ENCODE measurements around the gene RHOT2.
A peak's percentile ranks its signal among the peaks of the same experiment; 100 is the strongest.

Gene RHOT2

GRCh38 chr16:667780-668518, at the start of gene RHOT2:
Gene RHOT2 (plus strand): TSS chr16:668132. CDS start chr16:668200, 68 bp downstream.
- peak; percentile 99 for TF ChIP-seq CTCF (IDR thresholded peaks at IDR 0.05)

DNA sequence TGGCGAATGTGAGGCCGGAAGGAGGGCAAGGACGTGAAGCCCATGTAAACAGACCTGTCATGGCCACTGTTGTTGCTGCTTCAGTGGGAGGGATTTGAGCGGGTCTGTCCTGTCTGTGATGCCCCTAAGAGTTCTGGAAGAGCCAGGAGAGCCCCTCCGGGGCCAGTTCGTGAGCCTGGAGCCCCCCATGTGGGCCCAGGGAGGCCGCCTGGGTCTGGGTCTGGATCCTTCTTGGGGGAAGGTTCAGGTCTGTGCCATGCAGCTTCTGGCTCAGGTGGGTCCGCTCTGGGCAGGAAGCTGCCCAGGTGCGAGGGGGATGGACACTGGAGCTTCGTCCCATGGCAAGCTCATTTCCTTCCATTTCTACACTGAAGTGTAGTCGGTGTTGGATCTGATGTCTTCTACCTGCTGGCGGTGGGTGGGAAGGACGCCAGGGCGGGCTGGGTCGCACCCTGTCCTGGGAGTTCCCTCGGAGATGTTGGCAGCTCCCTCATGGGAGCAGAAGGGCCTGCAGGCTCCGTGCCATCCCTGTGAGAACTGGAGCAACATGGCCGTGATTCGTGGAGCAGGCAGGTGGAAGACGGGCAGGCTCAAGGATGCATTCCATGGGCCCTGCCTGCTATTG, 48.3 kb upstream of the RHOT2 start:
- no peak for TF ChIP-seq CTCF (IDR thresholded peaks at IDR 0.05)

DNA sequence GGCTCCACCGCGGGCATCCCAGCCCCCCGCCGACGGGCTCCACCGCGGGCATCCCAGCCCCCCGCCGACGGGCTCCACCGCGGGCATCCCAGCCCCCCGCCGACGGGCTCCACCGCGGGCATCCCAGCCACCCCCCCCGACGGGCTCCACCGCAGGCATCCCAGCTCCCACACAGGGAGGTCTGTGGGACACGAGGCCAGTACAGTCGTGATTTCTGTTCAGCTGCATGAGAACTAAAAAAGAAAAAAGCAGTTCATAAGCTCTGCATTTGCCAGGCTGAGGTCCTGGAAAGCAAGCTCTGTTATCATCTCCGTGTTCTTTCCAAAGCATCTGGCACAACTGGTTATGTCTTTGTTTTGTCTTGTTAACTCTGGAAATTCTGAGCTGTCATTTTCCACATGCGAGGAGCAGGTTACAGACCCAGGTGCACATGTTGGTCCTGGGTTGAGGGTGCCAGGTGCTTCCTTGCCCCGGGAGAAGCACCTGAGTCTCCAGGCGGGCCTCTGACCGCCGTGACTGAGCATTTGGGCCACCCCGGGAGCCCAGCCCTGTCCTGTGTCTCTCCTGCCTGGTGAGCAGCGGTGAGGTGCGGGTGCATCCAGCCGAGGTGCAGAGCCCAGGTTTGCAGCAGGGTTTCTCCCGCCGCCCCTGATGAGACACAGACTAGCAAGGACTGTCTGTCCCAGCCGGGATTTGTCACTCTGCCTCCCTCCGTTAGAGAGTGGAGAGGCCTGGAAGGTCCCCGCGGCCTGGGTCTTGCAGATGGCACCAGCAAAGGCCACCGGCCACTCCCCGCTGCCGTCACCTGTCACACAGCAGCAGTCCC, 47.0 kb upstream of the RHOT2 start:
- TF ChIP-seq CTCF (IDR thresholded peaks at IDR 0.05) = no peak

DNA sequence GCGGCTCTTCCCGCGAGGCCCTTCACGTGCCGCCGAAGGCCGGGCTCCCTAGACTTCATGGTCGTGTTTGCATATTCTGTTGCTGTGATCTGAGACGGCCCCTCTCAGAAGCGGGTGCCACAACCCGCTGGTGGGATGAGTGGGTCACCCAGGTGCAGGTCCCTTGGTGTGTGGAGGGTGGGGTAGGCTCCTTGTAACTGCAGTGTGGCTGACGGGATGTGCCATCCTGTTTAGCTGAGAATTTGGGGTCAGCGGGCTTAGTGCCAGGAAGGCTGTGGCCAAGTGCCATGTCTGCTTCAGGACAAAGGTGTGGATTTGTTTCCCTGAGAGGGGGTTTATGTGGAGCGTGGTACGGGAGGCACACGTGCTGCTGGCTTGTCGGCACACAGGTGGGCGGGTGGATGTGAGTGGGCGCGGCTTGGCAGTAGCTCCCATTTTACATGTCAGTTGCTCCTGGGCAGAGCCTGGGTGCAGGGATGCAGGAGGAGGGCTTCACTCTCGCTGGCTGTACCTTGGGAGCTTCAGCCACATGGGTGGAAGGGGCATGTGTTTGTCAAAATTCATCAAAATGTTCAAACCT, 46.3 kb upstream of the RHOT2 start:
- TF ChIP-seq CTCF (IDR thresholded peaks at IDR 0.05) = no peak

GRCh38 chr16:622920-623280, 45.0 kb upstream of the RHOT2 start:
- no peak for TF ChIP-seq CTCF (IDR thresholded peaks at IDR 0.05)

DNA sequence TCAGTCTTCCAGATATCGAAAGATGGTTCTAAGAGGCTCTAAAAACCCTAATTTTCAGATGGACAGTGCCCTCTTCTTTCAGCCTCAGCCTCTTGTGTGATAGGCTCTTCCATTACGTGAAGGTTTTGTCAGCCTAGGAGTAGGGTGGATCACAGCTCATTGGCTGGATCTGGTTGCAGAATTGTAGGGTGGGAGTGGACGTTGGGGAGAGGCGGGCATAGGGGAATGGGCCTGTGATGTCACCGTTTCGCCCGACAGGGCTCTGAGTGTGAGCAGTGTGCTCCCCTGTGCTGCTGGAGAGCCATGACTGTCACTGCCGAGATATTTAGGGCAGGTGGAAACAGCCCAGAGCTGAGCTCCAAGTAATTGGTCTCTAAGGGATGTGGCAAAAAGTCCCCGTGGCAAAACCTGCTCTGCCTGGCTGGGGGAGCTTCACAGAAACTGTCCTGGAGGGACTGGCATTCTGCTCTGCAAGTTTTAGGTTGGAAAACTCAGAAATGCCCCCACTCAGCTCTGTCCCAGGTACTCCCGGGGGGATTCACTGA, 43.3 kb upstream of the RHOT2 start:
- no peak for TF ChIP-seq CTCF (IDR thresholded peaks at IDR 0.05)
